Activated CD4-positive, alpha-beta T cell treated with anti-CD3 and anti-CD28 coated beads for 36 hours (primary cell): ENCODE measurements around the gene NSL1. TPM values are rescaled to one million over a fixed set of nuclear protein-coding genes. Genes with fewer than 3 reads are reported as not detected.
"Not testable (repeated sequence)": the region's sequence is repeated elsewhere in the genome, so short reads cannot be mapped to it uniquely, and the experiment has no call there.

Experiments used
- ATAC-seq: fragments of 200-7000 bp; cut with Tn5 transposase; one replicate; pipeline ENCODE4 v1.10.0; 2021; ENCODE audit warnings: mild to moderate bottlenecking, moderate library complexity
- CTCF ChIA-PET: fragments of 350-600 bp; sonication (Branson Sonifier 250); formaldehyde crosslinking; loops from one replicate; lab custom pipeline; 2021; ENCODE audit warnings: antibody characterized with exemption; lab: Charles Lee
- POLR2A ChIA-PET: fragments of 350-600 bp; sonication (Branson Sonifier 250); formaldehyde crosslinking; loops from one replicate; lab custom pipeline; 2021; ENCODE audit warnings: antibody characterized with exemption, inconsistent platforms; lab: Charles Lee
- DNase-seq: peaks from one replicate; pipeline ENCODE4 v3.0.0-alpha.2; 2020
- H3K27ac Mint-ChIP-seq: one replicate; pipeline ENCODE4 v1.8.0; 2021; ENCODE audit warnings: mixed read lengths
- H3K27me3 Mint-ChIP-seq: one replicate; pipeline ENCODE4 v1.8.0; 2021; ENCODE audit warnings: mixed read lengths
- H3K36me3 Mint-ChIP-seq: one replicate; pipeline ENCODE4 v1.8.0; 2021; ENCODE audit warnings: low read depth, mixed read lengths
- H3K4me1 Mint-ChIP-seq: one replicate; pipeline ENCODE4 v1.8.0; 2021; ENCODE audit warnings: mixed read lengths
- H3K4me3 Mint-ChIP-seq: one replicate; pipeline ENCODE4 v1.8.0; 2021; ENCODE audit warnings: mild to moderate bottlenecking, moderate library complexity, mixed read lengths
- H3K9me3 Mint-ChIP-seq: one replicate; pipeline ENCODE4 v1.8.0; 2021; ENCODE audit warnings: low read depth, mixed read lengths
- intact Hi-C, 2 experiments: fragments of 100-400 bp; cut with DNase I in 1 of 2; cut with micrococcal nuclease in 1 of 2; formaldehyde crosslinking; loops; one replicate each; pipeline versions ENCODE4 v1.14.2 to v1.15.1; 2022 to 2024; cut with DNase I, micrococcal nuclease
- total RNA-seq, 2 experiments: library from RNA; stranded (reverse); gene quantifications; one replicate each; pipeline ENCODE4 v1.2.3, GENCODE V29; 2021

Gene NSL1, protein sequence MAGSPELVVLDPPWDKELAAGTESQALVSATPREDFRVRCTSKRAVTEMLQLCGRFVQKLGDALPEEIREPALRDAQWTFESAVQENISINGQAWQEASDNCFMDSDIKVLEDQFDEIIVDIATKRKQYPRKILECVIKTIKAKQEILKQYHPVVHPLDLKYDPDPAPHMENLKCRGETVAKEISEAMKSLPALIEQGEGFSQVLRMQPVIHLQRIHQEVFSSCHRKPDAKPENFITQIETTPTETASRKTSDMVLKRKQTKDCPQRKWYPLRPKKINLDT
- total RNA-seq = 10 to 100 TPM; 39.2 to 40.9 TPM

DNA sequence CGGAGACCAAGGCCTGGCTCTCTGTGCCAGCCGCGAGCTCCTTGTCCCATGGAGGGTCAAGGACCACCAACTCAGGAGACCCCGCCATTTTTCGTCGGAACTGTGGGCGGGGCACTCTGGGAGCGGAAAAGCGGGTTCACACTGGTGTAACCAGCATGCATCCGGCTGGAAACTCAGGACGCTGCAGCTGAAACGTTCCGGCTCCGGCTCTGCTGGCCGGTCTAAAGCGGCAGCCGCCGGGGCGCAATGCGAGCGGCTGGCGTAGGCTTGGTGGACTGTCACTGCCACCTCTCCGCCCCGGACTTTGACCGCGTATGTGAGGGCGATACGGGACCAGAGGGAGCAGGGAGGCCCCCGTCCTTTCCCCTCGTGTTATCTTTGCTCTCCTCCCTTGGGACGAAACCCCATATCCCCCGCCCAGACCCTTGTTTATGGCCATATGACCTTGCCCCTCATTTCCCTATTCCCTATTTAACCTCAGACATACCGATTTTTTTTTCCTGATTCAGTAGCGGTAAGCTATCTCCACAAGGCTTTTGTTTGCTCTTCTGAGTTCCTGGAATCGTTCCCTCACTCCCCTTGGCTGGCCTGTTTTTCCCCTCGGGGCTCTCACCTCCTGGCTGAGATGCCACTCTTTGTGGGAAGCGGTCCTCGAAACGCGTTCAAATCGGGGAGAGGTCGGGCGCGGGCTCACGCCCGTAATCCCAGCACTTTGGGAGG is at the start of gene NSL1, which contains the start of gene TATDN3:
Gene NSL1, minus strand, starts transcription at position 102 of the 720 bp plus-strand sequence. Its CDS starts 14 bp downstream, at position 88.
Gene TATDN3, plus strand, starts transcription at position 219 of the 720 bp plus-strand sequence. Its CDS starts 28 bp downstream, at position 247.
- intact Hi-C loops = loop anchor here (1.0 to 5.0 kb wide), 11 partner anchors 66 to 757 kb away; partner anchors contain the start of genes ANGEL2 (in 2 of the 2), FLVCR1 (in 2 of the 2), RPS6KC1 (in 2 of the 2) and ATF3 (in 1 of the 2)
- CTCF ChIA-PET = interaction anchor here (0.5 to 12.6 kb wide), 15 partner anchors 9 to 312 kb away, joined by 3 to 88 read pairs (median 5); partner anchors contain the start of gene BATF3
- ATAC-seq = peak; percentile 89
- H3K4me1 Mint-ChIP-seq = peaks cover 43% of the 10 kb centered on the region
- DNase-seq = peak; percentile 95
- peak within 1 kb of the TSS; percentile 94 for H3K27ac Mint-ChIP-seq
- POLR2A ChIA-PET = interaction anchor here (0.6 kb wide), 2 partner anchors 314 to 630 kb away, joined by 3 to 4 read pairs; no protein-coding TSS in a partner anchor
- no peaks in the 10 kb centered on the region for H3K27me3 Mint-ChIP-seq
- peak within 1 kb of the TSS; percentile 99 for H3K4me3 Mint-ChIP-seq
- H3K36me3 Mint-ChIP-seq = peaks cover 23% of the 10 kb centered on the region
- no peaks in the 10 kb centered on the region for H3K9me3 Mint-ChIP-seq

DNA sequence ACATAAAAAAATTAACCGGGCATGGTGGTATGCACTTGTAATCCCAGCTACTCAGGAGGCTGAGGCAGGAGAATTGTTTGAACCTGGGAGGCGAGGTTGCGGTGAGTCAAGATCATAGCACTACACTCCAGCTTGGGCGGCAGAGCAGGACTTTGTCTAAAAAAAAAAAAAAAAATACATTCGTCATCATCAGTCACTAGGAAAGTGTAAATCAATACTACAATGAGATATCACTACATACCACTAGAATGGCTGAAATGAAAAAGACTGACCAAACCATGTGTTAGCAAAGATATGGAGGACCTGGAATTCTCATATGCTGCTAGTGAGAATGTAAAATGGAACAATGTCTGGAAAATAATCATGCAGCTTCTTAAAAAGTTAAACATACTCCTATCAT is 46.6 kb upstream of the NSL1 start:
- CTCF ChIA-PET = interaction anchor here (0.6 to 0.9 kb wide), 5 partner anchors 20 to 205 kb away, joined by 3 to 4 read pairs (median 3); no protein-coding TSS in a partner anchor
- DNase-seq (no peak), ATAC-seq (no peak)
- peaks cover 4% of the 10 kb centered on the region for H3K4me1 Mint-ChIP-seq
- no peaks in the 10 kb centered on the region for H3K27me3 Mint-ChIP-seq
- no peaks in the 10 kb centered on the region for H3K9me3 Mint-ChIP-seq
- intact Hi-C loops = no loop called here
- H3K36me3 Mint-ChIP-seq = no peaks in the 10 kb centered on the region
- no peak overlapping the region for H3K27ac Mint-ChIP-seq
- H3K4me3 Mint-ChIP-seq = no peak overlapping the region
- POLR2A ChIA-PET = no interaction called here

DNA sequence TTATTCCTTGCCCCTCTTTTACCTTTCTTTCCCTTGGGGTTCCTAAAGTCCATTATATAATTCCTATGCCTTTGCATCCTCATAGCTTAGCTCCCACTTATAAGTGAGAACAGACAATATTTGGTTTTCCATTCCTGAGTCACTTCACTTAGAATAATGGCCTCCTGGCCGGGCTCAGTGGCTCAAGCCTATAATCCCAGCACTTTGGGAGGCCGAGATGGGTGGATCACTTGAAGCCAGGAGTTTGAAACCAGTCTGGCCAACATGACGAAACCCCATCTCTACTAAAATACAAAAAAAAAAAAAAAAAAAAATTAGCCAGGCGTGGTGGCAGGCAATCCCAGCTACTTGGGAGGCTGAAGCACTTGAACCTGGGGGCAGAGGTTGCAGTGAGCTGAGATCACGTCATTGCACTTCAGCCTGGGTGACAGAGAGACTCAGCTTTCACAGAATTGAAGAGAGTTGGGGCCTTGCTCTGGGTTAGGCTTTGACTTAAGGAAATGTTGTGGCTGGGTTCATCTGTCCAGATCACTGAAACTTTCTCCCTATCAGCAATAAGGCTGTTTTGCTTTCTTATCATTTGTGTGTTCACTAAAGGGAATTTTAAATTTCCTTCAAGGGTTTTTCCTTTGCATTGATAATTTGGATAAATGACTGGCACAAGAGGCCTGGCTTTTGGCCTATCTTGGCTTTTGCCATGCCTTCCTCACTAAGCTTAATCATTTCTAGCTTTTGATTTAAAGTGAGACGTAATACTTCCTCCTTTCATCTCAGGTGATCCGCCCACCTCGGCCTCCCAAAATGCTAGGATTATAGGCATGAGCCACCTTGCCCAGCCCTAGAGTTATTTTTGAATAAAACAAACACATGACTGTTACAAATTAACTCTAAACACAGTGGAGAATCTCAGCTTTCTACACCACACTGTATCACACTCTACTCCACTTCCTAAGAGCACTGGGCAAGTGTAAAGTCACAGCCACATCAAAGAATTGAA is 41.9 kb upstream of the NSL1 start:
- POLR2A ChIA-PET = not testable (repeated sequence)

DNA sequence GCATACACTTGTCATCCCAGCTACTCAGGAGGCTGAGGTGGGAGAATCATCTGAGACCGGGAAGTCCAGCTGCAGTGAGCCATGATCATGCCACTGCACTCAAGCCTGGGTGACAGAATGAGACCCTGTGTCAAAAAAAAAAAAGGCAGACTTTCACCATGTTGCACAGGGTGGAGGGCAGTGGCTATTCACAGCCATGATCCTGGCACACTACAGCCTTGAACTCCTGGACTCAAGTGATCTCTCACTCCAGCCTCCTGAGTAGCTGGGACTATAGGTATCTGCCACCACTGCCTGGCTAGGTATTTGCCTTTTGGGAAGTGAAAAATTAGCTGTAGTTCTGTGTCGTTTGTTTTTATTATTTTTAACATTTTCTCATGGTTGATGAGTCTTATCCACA is 36.8 kb upstream of the NSL1 start:
- ATAC-seq = no peak
- H3K27ac Mint-ChIP-seq = no peak overlapping the region

More for the DNA sequence above, 41.9 kb upstream of the NSL1 start:
- H3K27ac Mint-ChIP-seq, H3K4me1 Mint-ChIP-seq, H3K36me3 Mint-ChIP-seq, H3K27me3 Mint-ChIP-seq, intact Hi-C loops, H3K9me3 Mint-ChIP-seq, H3K4me3 Mint-ChIP-seq: not testable (repeated sequence)
- peak; percentile 41 for DNase-seq
- peak; percentile 30 for ATAC-seq
- CTCF ChIA-PET = interaction anchor here (0.7 to 1.2 kb wide), 5 partner anchors 121 to 1575 kb away, joined by 3 to 5 read pairs (median 3); no protein-coding TSS in a partner anchor

DNA sequence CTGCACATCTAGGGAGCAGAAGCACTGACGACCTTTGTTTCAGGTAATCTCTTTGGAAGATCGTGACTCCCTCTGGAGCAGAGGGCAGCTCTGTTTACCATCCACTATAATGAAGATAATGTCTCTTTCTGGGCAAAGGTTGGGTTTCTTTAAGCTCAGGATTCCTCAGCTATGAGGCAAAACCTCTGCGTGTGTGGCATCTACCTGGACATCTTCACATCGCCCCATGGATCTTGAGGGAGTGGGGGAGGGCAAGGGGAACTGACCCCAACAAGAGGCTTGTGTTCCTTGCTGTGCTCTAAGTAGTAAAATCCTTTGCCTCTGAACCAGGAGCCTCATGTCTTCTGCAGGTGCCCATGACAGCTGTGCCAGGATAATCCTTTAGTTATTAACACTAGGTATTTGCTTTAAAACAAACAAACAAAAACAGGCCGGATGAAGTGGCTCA is 36.3 kb upstream of the NSL1 start:
- H3K27ac Mint-ChIP-seq = no peak overlapping the region
- H3K36me3 Mint-ChIP-seq = peaks cover 4% of the 10 kb centered on the region
- ChIA-PET CTCF (interaction anchor here (1.0 to 1.8 kb wide), 2 partner anchors 167 to 239 kb away, joined by 4 to 5 read pairs; no protein-coding TSS in a partner anchor), POLR2A (interaction anchor here (0.6 kb wide), 1 partner anchor 11 kb away, joined by 3 read pairs; no protein-coding TSS in a partner anchor)
- H3K4me1 Mint-ChIP-seq = no peaks in the 10 kb centered on the region
- no peak for DNase-seq
- intact Hi-C loops = no loop called here
- H3K4me3 Mint-ChIP-seq = no peak overlapping the region
- H3K9me3 Mint-ChIP-seq = peaks cover 18% of the 10 kb centered on the region
- no peaks in the 10 kb centered on the region for H3K27me3 Mint-ChIP-seq
- no peak for ATAC-seq

More for the DNA sequence above, 36.8 kb upstream of the NSL1 start:
- CTCF ChIA-PET = interaction anchor here (1.0 to 1.8 kb wide), 2 partner anchors 167 to 240 kb away, joined by 4 to 5 read pairs; no protein-coding TSS in a partner anchor
- intact Hi-C loops = no loop called here
- H3K4me3 Mint-ChIP-seq = no peak overlapping the region
- peaks cover 4% of the 10 kb centered on the region for H3K36me3 Mint-ChIP-seq
- POLR2A ChIA-PET = no interaction called here
- no peak for DNase-seq
- H3K27me3 Mint-ChIP-seq = no peaks in the 10 kb centered on the region
- H3K4me1 Mint-ChIP-seq = no peaks in the 10 kb centered on the region
- H3K9me3 Mint-ChIP-seq = peaks cover 18% of the 10 kb centered on the region

DNA sequence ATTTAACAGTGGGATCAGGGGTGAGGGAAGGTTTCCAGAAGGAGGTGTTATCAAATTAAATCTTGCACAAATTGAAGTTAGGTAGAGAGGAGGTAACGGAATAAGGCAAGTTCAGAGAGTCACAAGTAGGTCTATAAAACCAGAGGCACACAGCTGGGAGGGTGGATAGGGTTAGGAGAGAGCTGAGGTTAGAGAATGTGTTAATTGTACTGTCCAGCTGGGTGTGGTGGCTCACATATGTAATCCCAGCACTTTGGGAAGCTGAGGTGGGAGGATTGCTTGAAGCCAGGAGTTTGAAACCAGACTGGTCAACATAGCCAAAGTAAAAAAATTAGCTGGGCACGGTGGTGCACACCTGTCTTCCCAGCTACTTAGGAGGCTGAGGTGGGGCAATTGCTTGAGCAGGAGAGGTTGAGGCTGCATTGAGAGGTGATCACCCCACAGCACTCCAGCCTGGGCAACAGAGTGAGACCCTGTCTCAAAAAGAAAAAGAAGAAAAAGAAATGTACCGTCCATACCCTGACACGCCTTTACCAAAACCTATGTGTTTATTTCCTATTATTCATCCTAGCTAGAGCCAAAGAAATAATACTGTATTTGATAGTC is 35.7 kb upstream of the NSL1 start:
- Mint-ChIP-seq H3K4me1 (no peaks in the 10 kb centered on the region), H3K9me3 (peaks cover 18% of the 10 kb centered on the region), H3K27ac (no peak overlapping the region), H3K4me3 (no peak overlapping the region), H3K36me3 (peaks cover 4% of the 10 kb centered on the region), H3K27me3 (no peaks in the 10 kb centered on the region)
- ATAC-seq (no peak), DNase-seq (no peak)
- ChIA-PET CTCF (interaction anchor here (1.0 to 1.8 kb wide), 2 partner anchors 168 to 375 kb away, joined by 3 to 5 read pairs; no protein-coding TSS in a partner anchor), POLR2A (interaction anchor here (0.6 kb wide), 1 partner anchor 10 kb away, joined by 3 read pairs; no protein-coding TSS in a partner anchor)
- intact Hi-C loops = no loop called here

DNA sequence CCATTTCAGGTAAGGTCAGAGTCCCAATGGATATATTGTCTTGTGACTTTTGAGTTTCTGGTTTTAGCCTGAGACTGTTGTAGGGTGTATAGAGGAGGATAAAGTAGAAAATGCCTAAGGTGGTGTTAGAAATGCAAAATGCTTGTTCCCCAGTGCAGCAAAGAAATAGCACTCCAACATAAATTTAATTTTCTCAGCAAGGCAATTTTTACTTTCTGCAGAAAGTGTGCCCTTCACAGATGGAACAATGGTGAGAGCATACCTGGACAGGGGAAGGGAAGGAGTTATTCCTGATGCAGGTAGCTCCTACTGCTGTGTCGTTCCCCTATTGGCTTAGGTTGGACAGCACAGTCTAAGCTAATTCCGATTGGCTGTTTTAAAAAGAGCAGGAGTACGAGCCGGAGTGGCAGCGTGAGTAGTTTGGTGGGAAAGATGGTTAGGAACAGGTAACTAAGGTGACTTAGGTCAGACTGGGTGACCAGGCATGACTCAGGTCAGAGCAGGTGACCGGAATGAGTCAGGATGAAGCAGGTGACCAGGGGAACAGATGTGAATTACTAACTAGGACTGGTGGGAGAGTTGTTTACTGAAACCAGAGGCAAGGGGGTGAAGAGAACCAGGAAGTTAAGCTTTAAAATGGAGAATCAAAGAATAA is 34.3 kb upstream of the NSL1 start:
- intact Hi-C loops = no loop called here
- no peaks in the 10 kb centered on the region for H3K27me3 Mint-ChIP-seq
- peaks cover 4% of the 10 kb centered on the region for H3K36me3 Mint-ChIP-seq
- H3K27ac Mint-ChIP-seq = no peak overlapping the region
- DNase-seq (no peak), ATAC-seq (no peak)
- ChIA-PET CTCF (interaction anchor here (0.6 kb wide), 1 partner anchor 370 kb away, joined by 3 read pairs; no protein-coding TSS in a partner anchor), POLR2A (no interaction called here)
- H3K4me3 Mint-ChIP-seq = no peak overlapping the region
- H3K9me3 Mint-ChIP-seq = peaks cover 18% of the 10 kb centered on the region
- no peaks in the 10 kb centered on the region for H3K4me1 Mint-ChIP-seq

DNA sequence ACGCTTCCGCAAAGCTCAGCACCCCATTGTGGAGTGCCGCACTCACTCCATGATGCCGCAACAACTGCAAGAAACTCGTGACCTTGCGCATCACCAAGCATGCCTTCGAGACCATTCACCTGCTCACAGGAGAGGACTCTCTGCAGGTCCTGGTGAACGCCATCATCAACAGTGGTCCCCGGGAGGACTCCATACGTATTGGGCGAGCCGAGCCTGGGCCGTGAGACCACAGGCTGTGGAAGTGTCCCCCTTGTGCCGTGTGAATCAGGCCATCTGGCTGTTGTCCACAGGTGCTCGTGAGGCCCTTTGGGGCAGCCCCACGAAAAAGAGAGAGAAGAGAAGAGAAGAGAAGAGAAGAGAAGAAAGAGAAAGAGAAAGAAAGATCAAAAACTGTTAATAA is 32.6 kb upstream of the NSL1 start:
- CTCF ChIA-PET = interaction anchor here (1.0 kb wide), 1 partner anchor 15 kb away, joined by 3 read pairs; no protein-coding TSS in a partner anchor
- H3K27me3 Mint-ChIP-seq = no peaks in the 10 kb centered on the region

DNA sequence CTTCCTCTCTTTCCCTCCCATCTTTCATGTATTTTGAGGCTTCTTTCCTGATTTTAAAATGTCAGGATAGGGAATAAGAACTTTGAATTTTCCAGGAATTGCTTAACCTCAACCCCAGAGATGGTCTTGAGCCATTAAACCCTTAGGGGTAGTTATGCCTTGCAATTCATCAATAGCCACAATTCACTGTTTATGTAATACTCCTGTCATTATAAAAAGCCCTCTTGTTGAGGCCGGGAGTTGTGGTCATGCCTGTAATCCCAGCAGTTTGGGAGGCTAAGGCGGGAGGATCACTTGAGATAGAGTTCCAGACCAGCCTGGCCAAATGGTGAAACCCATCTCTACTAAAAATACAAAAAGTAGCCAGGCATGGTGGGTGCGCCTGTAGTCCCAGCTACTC is 31.4 kb upstream of the NSL1 start:
- Mint-ChIP-seq H3K4me1 (peaks cover 4% of the 10 kb centered on the region), H3K9me3 (peaks cover 18% of the 10 kb centered on the region), H3K27me3 (no peaks in the 10 kb centered on the region), H3K27ac (no peak overlapping the region), H3K36me3 (peaks cover 4% of the 10 kb centered on the region), H3K4me3 (no peak overlapping the region)
- CTCF ChIA-PET = interaction anchor here (0.5 kb wide), 1 partner anchor 20 kb away, joined by 3 read pairs; no protein-coding TSS in a partner anchor
- DNase-seq (no peak), ATAC-seq (no peak)
- intact Hi-C loops = no loop called here
- POLR2A ChIA-PET = no interaction called here

More for the DNA sequence above, 32.6 kb upstream of the NSL1 start:
- intact Hi-C loops = no loop called here
- POLR2A ChIA-PET = interaction anchor here (0.5 kb wide), 1 partner anchor 11 kb away, joined by 3 read pairs; no protein-coding TSS in a partner anchor
- H3K36me3 Mint-ChIP-seq = peaks cover 4% of the 10 kb centered on the region
- ATAC-seq (no peak), DNase-seq (no peak)
- no peak overlapping the region for H3K4me3 Mint-ChIP-seq
- H3K4me1 Mint-ChIP-seq = peaks cover 4% of the 10 kb centered on the region
- H3K27ac Mint-ChIP-seq = no peak overlapping the region
- peaks cover 18% of the 10 kb centered on the region for H3K9me3 Mint-ChIP-seq
